Lung (tissue), 12 donors: Measurements from ENCODE around the gene GLIS1. TPM values are rescaled to one million over a fixed set of nuclear protein-coding genes. Genes with fewer than 3 reads are reported as not detected.

Experiments
- ATAC-seq: fragments of 200-7000 bp; cut with Tn5 transposase; one replicate; pipeline ENCODE4 v1.9.1; 2020; ENCODE audit warnings: moderate number of reproducible peaks; ENCODE audit not compliant: insufficient read depth, low FRiP score
- DNase-seq, 3 donors: peaks; one replicate each; pipeline ENCODE4 v3.0.0-alpha.2; 2013 to 2017
- H3K27ac ChIP-seq, 2 donors: one replicate each; pipeline ENCODE4 v1.5.1; 2013; ENCODE audit warnings: mild to moderate bottlenecking in 2 of 2, moderate library complexity in 2 of 2, control low read depth in 1 of 2, inconsistent platforms in 1 of 2, low read depth in 1 of 2, low read length in 1 of 2
- H3K27me3 ChIP-seq, 3 donors: one replicate each; pipeline ENCODE4 v1.5.1; 2013; ENCODE audit warnings: low read length in 2 of 3; ENCODE audit not compliant: control insufficient read depth in 3 of 3, insufficient read depth in 3 of 3
- H3K36me3 ChIP-seq, 4 donors: one replicate each; pipeline ENCODE4 v1.5.1; 2013; ENCODE audit warnings: low read length in 4 of 4, mild to moderate bottlenecking in 1 of 4, moderate library complexity in 1 of 4; ENCODE audit not compliant: control insufficient read depth in 4 of 4, insufficient read depth in 4 of 4
- H3K4me1 ChIP-seq, 5 donors: one replicate each; pipeline ENCODE4 v1.5.1; 2013; ENCODE audit warnings: low read length in 5 of 5, mild to moderate bottlenecking in 2 of 5, moderate library complexity in 1 of 5; ENCODE audit not compliant: control insufficient read depth in 5 of 5, insufficient read depth in 5 of 5
- H3K4me3 ChIP-seq: one replicate; pipeline ENCODE4 v1.5.1; 2013; ENCODE audit warnings: mild to moderate bottlenecking, control low read depth, moderate library complexity
- H3K9ac ChIP-seq, 2 donors: one replicate each; pipeline ENCODE4 v1.5.1; 2013; ENCODE audit warnings: low read length in 2 of 2, control low read depth in 1 of 2; ENCODE audit not compliant: insufficient read depth in 1 of 2
- H3K9me3 ChIP-seq, 4 donors: one replicate each; pipeline ENCODE4 v1.5.1; 2013; ENCODE audit warnings: low read length in 3 of 4, mild to moderate bottlenecking in 1 of 4, moderate library complexity in 1 of 4; ENCODE audit not compliant: control insufficient read depth in 4 of 4, insufficient read depth in 3 of 4
- WGBS, 2 donors: extraction: QIAGEN DNeasy Blood & Tissue Kit; methylation state at CpG; one replicate each; pipeline ENCODE4 v1.1.7; 2013; 5-methylcytosine and 5-hydroxymethylcytosine counted together
- polyA plus RNA-seq, 2 donors: library from polyadenylated mRNA; stranded (reverse); fragments of 200-250 nt; gene quantifications; one replicate each; pipeline ENCODE4 v1.2.1, GENCODE V29; 2013
- total RNA-seq, 2 donors: library from RNA; depleted of rRNA in 1 of 2; stranded (reverse); fragments of >200 nt in 1 of 2; gene quantifications; one replicate each; pipeline ENCODE4 v1.2.1, GENCODE V29; 2014 to 2021
- TF ChIP-seq, protein P1 (sequence below): IDR thresholded peaks from 2 replicates; pipeline ENCODE4 v1.5.1; 2012; ENCODE audit warnings: mild to moderate bottlenecking; ENCODE audit errors: control extremely low read depth, extremely low read depth
- donor health status: control.
- donor health status: control.
- donor health status: Bipolar disorder and iron deficiency.
- donor health status: healthy.
- donor health status: DM: yes; HTN: yes; CAD: no.

Gene GLIS1
- total and polyA plus RNA-seq, 4 donors, result 0.05 to 0.18 (median 0.17) TPM; not detected in 1

DNA sequence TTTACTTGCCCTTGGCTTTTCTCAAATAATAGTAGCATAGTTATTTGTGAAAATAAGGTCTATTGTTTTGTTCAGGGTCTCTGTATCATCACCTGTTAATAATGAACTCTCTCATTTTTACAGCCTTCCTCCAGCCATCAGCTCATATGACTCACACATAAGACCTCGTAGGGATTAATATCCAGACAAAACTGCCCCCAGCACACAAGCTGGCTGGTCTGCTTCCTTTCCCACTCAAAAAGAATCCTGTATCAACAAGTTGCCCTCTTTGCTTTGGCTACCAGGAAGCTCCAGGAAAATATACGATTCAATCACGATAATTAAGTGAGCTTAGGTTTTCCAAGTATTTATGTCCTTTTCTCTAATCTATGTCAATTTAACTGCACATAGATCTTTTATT, 160.6 kb downstream of the GLIS1 start:
- no peak overlapping the region for H3K4me3 ChIP-seq
- H3K27me3 ChIP-seq, result peaks cover 0 to 2% (median 0%) of the 10 kb centered on the region in 3 donors
- no peak overlapping the region for H3K9ac ChIP-seq
- ATAC-seq (no peak), DNase-seq (no peak)
- 90 to 95% methylated on average over 3 of the region's 3 CpGs for WGBS, 2 donors
- H3K9me3 ChIP-seq, result peaks cover 0 to 1% (median 0%) of the 10 kb centered on the region in 4 donors
- TF ChIP-seq, protein P1, sequence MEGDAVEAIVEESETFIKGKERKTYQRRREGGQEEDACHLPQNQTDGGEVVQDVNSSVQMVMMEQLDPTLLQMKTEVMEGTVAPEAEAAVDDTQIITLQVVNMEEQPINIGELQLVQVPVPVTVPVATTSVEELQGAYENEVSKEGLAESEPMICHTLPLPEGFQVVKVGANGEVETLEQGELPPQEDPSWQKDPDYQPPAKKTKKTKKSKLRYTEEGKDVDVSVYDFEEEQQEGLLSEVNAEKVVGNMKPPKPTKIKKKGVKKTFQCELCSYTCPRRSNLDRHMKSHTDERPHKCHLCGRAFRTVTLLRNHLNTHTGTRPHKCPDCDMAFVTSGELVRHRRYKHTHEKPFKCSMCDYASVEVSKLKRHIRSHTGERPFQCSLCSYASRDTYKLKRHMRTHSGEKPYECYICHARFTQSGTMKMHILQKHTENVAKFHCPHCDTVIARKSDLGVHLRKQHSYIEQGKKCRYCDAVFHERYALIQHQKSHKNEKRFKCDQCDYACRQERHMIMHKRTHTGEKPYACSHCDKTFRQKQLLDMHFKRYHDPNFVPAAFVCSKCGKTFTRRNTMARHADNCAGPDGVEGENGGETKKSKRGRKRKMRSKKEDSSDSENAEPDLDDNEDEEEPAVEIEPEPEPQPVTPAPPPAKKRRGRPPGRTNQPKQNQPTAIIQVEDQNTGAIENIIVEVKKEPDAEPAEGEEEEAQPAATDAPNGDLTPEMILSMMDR, result no peak
- H3K36me3 ChIP-seq, result no peaks in the 10 kb centered on the region
- H3K27ac ChIP-seq, result no peak overlapping the region
- H3K4me1 ChIP-seq, result peaks cover 0 to 21% (median 0%) of the 10 kb centered on the region in 5 donors

DNA sequence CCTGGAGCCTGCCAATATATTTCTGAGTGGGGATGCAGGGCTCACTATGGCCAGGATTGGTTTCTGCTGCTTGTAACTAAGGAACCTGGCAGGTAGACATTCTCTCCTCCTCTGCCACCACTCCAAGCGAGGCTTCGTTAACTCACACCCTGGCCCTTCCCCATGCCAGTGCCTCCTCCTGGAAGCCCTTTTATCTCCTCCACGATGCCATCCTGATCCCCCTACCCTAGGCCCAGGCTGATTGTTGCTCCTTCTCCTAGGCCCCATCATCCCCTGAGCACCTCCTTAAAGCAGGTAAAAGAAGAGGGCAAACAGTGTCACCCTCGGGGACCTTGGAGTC, 161.2 kb downstream of the GLIS1 start:
- no peak overlapping the region for H3K9ac ChIP-seq
- peaks cover 0 to 2% (median 0%) of the 10 kb centered on the region in 3 donors for H3K27me3 ChIP-seq
- H3K36me3 ChIP-seq, result no peaks in the 10 kb centered on the region
- DNase-seq (no peak), ATAC-seq (no peak)
- TF ChIP-seq, protein P1, result no peak
- 88 to 95% methylated on average over 4 of the region's 4 CpGs for WGBS, 2 donors
- H3K9me3 ChIP-seq, result peaks cover 0 to 1% (median 0%) of the 10 kb centered on the region in 4 donors
- peaks cover 0 to 21% (median 0%) of the 10 kb centered on the region in 5 donors for H3K4me1 ChIP-seq
- H3K4me3 ChIP-seq, result no peak overlapping the region
- no peak overlapping the region for H3K27ac ChIP-seq

DNA sequence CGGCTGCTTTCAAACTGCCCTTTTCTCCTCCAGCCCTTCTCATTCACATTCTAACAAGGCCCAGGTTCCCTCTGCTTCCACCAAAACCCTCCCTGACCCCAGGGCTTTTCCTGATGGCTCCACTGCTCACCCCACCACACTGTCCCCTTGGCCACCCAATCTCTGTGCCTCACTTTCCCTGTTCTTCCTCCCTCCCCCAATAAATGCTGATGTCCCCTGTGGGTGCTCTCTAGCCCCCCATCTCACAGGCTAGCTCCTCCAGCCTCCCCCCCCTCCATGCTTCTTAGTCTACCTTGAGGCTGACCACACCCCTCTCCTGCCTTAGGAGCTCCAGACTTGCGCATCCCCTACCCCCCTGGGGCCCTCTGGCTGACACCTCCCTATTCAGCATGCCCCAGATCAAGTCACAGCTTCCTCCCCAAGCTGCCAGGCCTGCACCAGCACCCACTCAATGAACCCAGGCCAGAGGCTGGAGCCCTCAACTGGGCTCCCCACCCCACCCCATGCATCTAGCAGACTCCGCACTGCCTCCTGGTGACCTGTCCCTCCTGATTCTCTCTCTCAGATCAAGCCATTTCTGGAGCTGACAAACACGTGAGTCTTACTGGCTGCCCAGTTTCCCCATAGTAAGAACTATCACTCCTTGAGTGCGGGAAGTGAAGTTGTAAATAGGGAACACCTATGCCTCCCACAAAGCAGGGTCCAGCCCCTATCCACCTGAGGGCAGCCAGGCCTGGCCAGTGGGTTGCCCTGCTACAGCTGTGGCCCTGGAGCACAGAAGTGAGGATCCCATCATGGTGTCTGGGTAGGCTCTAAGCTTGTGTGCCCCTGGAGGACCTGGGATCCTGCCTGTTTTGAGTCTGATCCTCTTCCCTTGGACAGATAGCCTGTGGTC, 161.9 kb downstream of the GLIS1 start:
- no peak for DNase-seq
- Histone ChIP-seq H3K9me3 (peaks cover 0 to 1% (median 0%) of the 10 kb centered on the region in 4 donors), H3K9ac (no peak overlapping the region), H3K27ac (no peak overlapping the region), H3K36me3 (no peaks in the 10 kb centered on the region), H3K27me3 (peaks cover 0 to 2% (median 0%) of the 10 kb centered on the region in 3 donors), H3K4me1 (peaks cover 0 to 21% (median 0%) of the 10 kb centered on the region in 5 donors), H3K4me3 (no peak overlapping the region)
- ATAC-seq, result no peak
- TF ChIP-seq, protein P1, result no peak
- WGBS, 2 donors, result 86 to 88% methylated on average over 5 of the region's 5 CpGs
